Measurements from ENCODE around the gene DEFB112.

Gene DEFB112

GRCh38 chr6:50070101-50070500 lies 20.4 kb upstream of the DEFB112 start:
- Histone ChIP-seq H3K36me3 (ENCODE audit: control insufficient read depth in 1 of 2, insufficient read depth in 2 of 2, low read depth in 1 of 2, low read length in 2 of 2) (no peaks in the 10 kb centered on the region), H3K27ac (ENCODE audit: low read length, poor library complexity, severe bottlenecking) (no peak overlapping the region), H2BK15ac (ENCODE audit: low read depth, poor library complexity, severe bottlenecking) (no peak overlapping the region), H3K4me3 (ENCODE audit: insufficient read depth in 1 of 2, low read depth in 1 of 2, low read length in 2 of 2) (no peak overlapping the region), H3K27me3 (ENCODE audit: control insufficient read depth in 1 of 2, insufficient read depth in 1 of 2, low read length in 2 of 2) (no peaks in the 10 kb centered on the region), H3K9ac (ENCODE audit: low read length) (no peak overlapping the region), H4K8ac (ENCODE audit: low read length) (no peak overlapping the region), H3K18ac (ENCODE audit: low read depth in 1 of 2, low read length in 2 of 2) (no peak overlapping the region), H3K4ac (ENCODE audit: low read depth in 1 of 2, low read length in 2 of 2) (no peak overlapping the region), H3K9me3 (ENCODE audit: control insufficient read depth, low read length) (no peaks in the 10 kb centered on the region), H2AK5ac (ENCODE audit: low read length, severe bottlenecking) (no peak overlapping the region), H4K91ac (ENCODE audit: low read length) (no peak overlapping the region), H2BK12ac (ENCODE audit: low read length in 2 of 2) (no peak overlapping the region), H3K14ac (ENCODE audit: low read length in 2 of 2) (no peak overlapping the region), H3K4me1 (ENCODE audit: control insufficient read depth, insufficient read depth, low read depth, low read length) (no peaks in the 10 kb centered on the region), H2BK5ac (ENCODE audit: low read depth, low read length, poor library complexity, severe bottlenecking) (no peak overlapping the region), H2AFZ (ENCODE audit: low read depth, low read length) (no peak overlapping the region), H3K4me2 (ENCODE audit: low read length, poor library complexity, severe bottlenecking) (no peak overlapping the region), H3K79me1 (replicated peaks; ENCODE audit: low read length, poor library complexity, severe bottlenecking) (no peaks in the 10 kb centered on the region), H2BK120ac (ENCODE audit: low read depth, low read length) (no peak overlapping the region), H3K23ac (ENCODE audit: low read length in 2 of 2) (no peak overlapping the region)
- DNase-seq, result no peak
- WGBS, result 100% methylated on average over 1 of the region's 2 CpGs

DNA sequence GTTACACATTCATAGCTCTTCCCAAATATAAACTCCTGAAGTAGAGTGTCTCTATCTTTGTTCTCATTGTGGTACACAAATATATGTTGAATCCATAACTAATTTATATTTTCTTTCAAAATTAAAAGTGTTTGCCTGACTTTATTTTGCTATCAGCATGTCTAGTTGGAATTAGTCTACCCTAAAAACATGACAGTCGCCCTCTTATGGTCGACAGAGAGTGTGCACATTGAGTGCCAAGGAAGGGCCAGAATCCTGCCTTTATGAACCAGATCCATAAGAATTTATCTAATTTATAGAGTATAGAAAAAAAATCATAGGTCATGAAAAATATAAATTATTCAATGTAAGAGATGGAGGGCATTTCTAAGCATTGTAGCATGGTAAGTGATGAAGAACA lies 12.3 kb upstream of the DEFB112 start:
- Histone ChIP-seq H3K23ac (ENCODE audit: low read length in 2 of 2) (no peak overlapping the region), H3K27ac (ENCODE audit: low read length, poor library complexity, severe bottlenecking) (no peak overlapping the region), H3K14ac (ENCODE audit: low read length in 2 of 2) (no peak overlapping the region), H3K79me1 (replicated peaks; ENCODE audit: low read length, poor library complexity, severe bottlenecking) (no peaks in the 10 kb centered on the region), H2BK120ac (ENCODE audit: low read depth, low read length) (no peak overlapping the region), H3K4me3 (ENCODE audit: insufficient read depth in 1 of 2, low read depth in 1 of 2, low read length in 2 of 2) (no peak overlapping the region), H3K18ac (ENCODE audit: low read depth in 1 of 2, low read length in 2 of 2) (no peak overlapping the region), H3K36me3 (ENCODE audit: control insufficient read depth in 1 of 2, insufficient read depth in 2 of 2, low read depth in 1 of 2, low read length in 2 of 2) (no peaks in the 10 kb centered on the region), H3K9ac (ENCODE audit: low read length) (no peak overlapping the region), H3K9me3 (ENCODE audit: control insufficient read depth, low read length) (no peaks in the 10 kb centered on the region), H3K27me3 (ENCODE audit: control insufficient read depth in 1 of 2, insufficient read depth in 1 of 2, low read length in 2 of 2) (no peaks in the 10 kb centered on the region), H2BK15ac (ENCODE audit: low read depth, poor library complexity, severe bottlenecking) (no peak overlapping the region), H4K8ac (ENCODE audit: low read length) (no peak overlapping the region), H2AK5ac (ENCODE audit: low read length, severe bottlenecking) (no peak overlapping the region), H3K4me1 (ENCODE audit: control insufficient read depth, insufficient read depth, low read depth, low read length) (no peaks in the 10 kb centered on the region), H3K4me2 (ENCODE audit: low read length, poor library complexity, severe bottlenecking) (no peak overlapping the region), H4K91ac (ENCODE audit: low read length) (no peak overlapping the region), H3K4ac (ENCODE audit: low read depth in 1 of 2, low read length in 2 of 2) (no peak overlapping the region), H2AFZ (ENCODE audit: low read depth, low read length) (no peak overlapping the region), H2BK12ac (ENCODE audit: low read length in 2 of 2) (no peak overlapping the region), H2BK5ac (ENCODE audit: low read depth, low read length, poor library complexity, severe bottlenecking) (no peak overlapping the region)
- no peak for DNase-seq
- 0% methylated on average over 2 of the region's 2 CpGs for WGBS

DNA sequence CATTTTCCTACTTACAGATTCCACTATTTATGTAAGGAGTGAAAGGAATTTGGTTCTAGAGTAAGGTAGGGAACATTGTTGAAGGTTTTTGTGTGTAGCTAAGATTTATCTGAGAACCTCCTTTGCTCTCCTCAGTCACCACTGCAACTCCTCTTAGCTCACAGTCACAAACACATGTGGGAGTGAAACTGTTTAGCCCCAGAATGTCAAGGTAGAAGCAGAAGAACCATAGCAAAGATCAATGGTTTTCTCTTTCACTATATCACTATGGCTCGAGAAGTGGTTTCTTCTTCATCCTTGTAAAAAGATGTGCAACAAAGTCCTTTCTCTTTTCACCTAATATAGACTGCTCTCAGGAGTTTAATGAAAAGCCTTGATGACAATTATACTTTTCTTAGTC lies 6.5 kb upstream of the DEFB112 start:
- Histone ChIP-seq H3K4me1 (ENCODE audit: control insufficient read depth, insufficient read depth, low read depth, low read length) (no peaks in the 10 kb centered on the region), H3K9ac (ENCODE audit: low read length) (no peak overlapping the region)
- WGBS, result 80% methylated on average over 1 of the region's 1 CpG

GRCh38 chr6:50047026-50047425 lies 2.7 kb downstream of the DEFB112 start:
- Histone ChIP-seq H3K18ac (ENCODE audit: low read depth in 1 of 2, low read length in 2 of 2) (no peak overlapping the region), H3K9ac (ENCODE audit: low read length) (no peak overlapping the region), H2BK120ac (ENCODE audit: low read depth, low read length) (no peak overlapping the region), H3K27me3 (ENCODE audit: control insufficient read depth in 1 of 2, insufficient read depth in 1 of 2, low read length in 2 of 2) (no peaks in the 10 kb centered on the region), H3K36me3 (ENCODE audit: control insufficient read depth in 1 of 2, insufficient read depth in 2 of 2, low read depth in 1 of 2, low read length in 2 of 2) (no peaks in the 10 kb centered on the region), H3K79me1 (replicated peaks; ENCODE audit: low read length, poor library complexity, severe bottlenecking) (no peaks in the 10 kb centered on the region), H3K23ac (ENCODE audit: low read length in 2 of 2) (no peak overlapping the region), H2AFZ (ENCODE audit: low read depth, low read length) (no peak overlapping the region), H2BK12ac (ENCODE audit: low read length in 2 of 2) (no peak overlapping the region), H3K9me3 (ENCODE audit: control insufficient read depth, low read length) (no peaks in the 10 kb centered on the region), H3K4me3 (ENCODE audit: insufficient read depth in 1 of 2, low read depth in 1 of 2, low read length in 2 of 2) (no peak overlapping the region), H3K14ac (ENCODE audit: low read length in 2 of 2) (no peak overlapping the region), H4K8ac (ENCODE audit: low read length) (no peak overlapping the region), H2BK5ac (ENCODE audit: low read depth, low read length, poor library complexity, severe bottlenecking) (no peak overlapping the region), H3K27ac (ENCODE audit: low read length, poor library complexity, severe bottlenecking) (no peak overlapping the region), H2BK15ac (ENCODE audit: low read depth, poor library complexity, severe bottlenecking) (no peak overlapping the region), H3K4ac (ENCODE audit: low read depth in 1 of 2, low read length in 2 of 2) (no peak overlapping the region), H2AK5ac (ENCODE audit: low read length, severe bottlenecking) (no peak overlapping the region), H4K91ac (ENCODE audit: low read length) (no peak overlapping the region), H3K4me2 (ENCODE audit: low read length, poor library complexity, severe bottlenecking) (no peak overlapping the region), H3K4me1 (ENCODE audit: control insufficient read depth, insufficient read depth, low read depth, low read length) (no peaks in the 10 kb centered on the region)
- WGBS, result 81% methylated on average over 3 of the region's 3 CpGs
- no peak for DNase-seq

More for the DNA sequence above, 6.5 kb upstream of the DEFB112 start:
- Histone ChIP-seq H2BK120ac (ENCODE audit: low read depth, low read length) (no peak overlapping the region), H4K8ac (ENCODE audit: low read length) (no peak overlapping the region), H3K18ac (ENCODE audit: low read depth in 1 of 2, low read length in 2 of 2) (no peak overlapping the region), H3K4me3 (ENCODE audit: insufficient read depth in 1 of 2, low read depth in 1 of 2, low read length in 2 of 2) (no peak overlapping the region), H4K91ac (ENCODE audit: low read length) (no peak overlapping the region), H3K9me3 (ENCODE audit: control insufficient read depth, low read length) (no peaks in the 10 kb centered on the region), H2BK15ac (ENCODE audit: low read depth, poor library complexity, severe bottlenecking) (no peak overlapping the region), H3K4me2 (ENCODE audit: low read length, poor library complexity, severe bottlenecking) (no peak overlapping the region), H3K23ac (ENCODE audit: low read length in 2 of 2) (no peak overlapping the region), H3K14ac (ENCODE audit: low read length in 2 of 2) (no peak overlapping the region), H3K36me3 (ENCODE audit: control insufficient read depth in 1 of 2, insufficient read depth in 2 of 2, low read depth in 1 of 2, low read length in 2 of 2) (no peaks in the 10 kb centered on the region), H3K79me1 (replicated peaks; ENCODE audit: low read length, poor library complexity, severe bottlenecking) (no peaks in the 10 kb centered on the region), H3K27ac (ENCODE audit: low read length, poor library complexity, severe bottlenecking) (no peak overlapping the region), H2BK12ac (ENCODE audit: low read length in 2 of 2) (no peak overlapping the region), H2AFZ (ENCODE audit: low read depth, low read length) (no peak overlapping the region), H3K4ac (ENCODE audit: low read depth in 1 of 2, low read length in 2 of 2) (no peak overlapping the region), H3K27me3 (ENCODE audit: control insufficient read depth in 1 of 2, insufficient read depth in 1 of 2, low read length in 2 of 2) (no peaks in the 10 kb centered on the region), H2AK5ac (ENCODE audit: low read length, severe bottlenecking) (no peak overlapping the region), H2BK5ac (ENCODE audit: low read depth, low read length, poor library complexity, severe bottlenecking) (no peak overlapping the region)
- DNase-seq, result no peak

Measured in mesenchymal stem cell (in vitro differentiated cells and primary cell).